Stimulated activated CD4-positive, alpha-beta T cell treated with anti-CD3 and anti-CD28 coated beads, Interleukin-15, amount 100 ng/mL, for 1 hour (primary cell): ENCODE measurements around the gene KCTD1.

ENCODE experiments used
- DNase-seq, 2 donors: peaks; one replicate each; pipeline ENCODE4 v3.0.0-alpha.2; 2020; ENCODE audit warnings: low read depth in 1 of 2, low spot score in 1 of 2

KCTD1 gene

DNA sequence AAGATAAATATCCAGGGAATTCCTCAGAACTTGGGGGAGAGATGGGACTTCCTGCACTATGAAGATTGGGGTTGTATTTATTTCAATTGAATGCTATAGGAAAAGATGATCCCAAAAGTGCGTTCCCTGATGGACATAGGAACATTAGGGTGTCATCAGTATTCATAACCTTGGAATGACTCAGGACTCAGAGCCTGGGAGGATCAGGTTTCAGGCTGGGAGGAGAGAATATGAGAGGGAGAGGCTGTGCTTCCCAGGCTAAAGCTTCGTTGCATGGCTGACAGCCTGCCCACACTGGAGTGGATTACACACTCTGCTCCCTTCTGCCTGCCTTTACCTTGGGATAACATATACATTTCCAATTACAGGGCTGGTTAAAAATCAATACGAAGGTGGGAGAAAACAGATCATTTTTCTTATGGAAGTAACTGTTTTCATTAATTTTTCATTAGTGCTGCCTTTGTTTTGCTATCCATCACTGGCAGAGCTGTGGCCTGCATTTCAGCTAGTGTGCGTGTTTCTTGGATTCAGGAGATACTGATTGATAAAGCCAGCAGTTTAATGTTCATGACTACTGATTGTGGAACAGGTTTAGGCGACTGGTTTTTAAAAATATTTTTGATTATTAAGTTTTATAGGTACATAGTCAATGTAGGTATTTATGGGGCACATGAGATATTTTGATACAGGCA is 118.7 kb downstream of the KCTD1 start:
- no peak for DNase-seq

DNA sequence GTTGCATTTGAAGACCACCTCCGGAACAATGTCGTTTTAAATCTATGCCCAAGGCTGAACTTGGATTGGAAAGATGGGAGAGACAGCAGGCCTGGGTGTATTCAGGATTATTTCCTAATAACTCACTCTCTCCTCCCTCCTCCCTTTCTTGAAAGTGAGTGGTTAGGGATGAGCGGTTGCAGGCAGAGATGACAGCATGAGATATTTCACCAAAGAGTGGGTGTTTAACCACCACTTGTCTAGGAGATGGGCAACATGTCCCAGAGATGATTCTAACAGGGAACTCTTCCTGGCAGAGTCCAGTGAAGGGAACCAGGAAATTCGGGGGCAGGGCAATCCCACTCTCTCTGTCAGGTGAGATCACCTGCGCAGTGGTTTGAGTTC is 123.2 kb downstream of the KCTD1 start:
- no peak for DNase-seq

DNA sequence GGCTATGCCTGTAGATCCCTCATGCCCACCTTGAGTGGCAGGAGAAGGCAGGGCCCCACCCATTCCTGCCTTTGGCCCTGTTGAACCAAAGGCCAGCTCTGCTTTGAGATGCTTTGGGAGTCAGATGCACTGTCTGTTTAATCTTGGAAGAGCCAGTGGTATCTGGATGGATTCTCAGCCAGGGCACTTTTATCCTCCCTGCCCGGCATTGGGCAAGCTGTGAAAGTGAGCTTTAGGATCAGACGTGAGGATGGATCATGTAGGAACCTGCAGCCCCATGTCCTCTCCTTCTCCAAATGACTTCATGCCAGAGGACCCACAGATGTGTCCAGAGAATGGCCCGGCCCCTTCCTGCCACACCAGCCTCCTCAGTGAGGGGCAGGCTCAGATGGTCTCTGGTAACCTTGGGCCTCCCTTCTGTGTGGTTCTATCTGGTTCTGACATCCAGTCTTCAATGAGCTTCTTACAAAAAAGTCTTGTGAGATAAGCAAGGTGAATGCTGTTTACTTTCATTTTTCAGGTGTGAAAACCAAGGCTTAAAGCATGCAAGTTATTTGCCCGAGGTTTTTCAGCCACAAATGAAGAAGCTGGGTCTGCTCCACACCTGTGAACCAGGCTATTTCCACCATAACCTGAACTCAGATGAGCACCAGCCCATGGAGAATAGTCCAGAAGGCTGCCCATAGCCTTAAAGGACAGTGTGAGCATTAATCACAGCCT is 123.8 kb downstream of the KCTD1 start:
- no peak for DNase-seq

DNA sequence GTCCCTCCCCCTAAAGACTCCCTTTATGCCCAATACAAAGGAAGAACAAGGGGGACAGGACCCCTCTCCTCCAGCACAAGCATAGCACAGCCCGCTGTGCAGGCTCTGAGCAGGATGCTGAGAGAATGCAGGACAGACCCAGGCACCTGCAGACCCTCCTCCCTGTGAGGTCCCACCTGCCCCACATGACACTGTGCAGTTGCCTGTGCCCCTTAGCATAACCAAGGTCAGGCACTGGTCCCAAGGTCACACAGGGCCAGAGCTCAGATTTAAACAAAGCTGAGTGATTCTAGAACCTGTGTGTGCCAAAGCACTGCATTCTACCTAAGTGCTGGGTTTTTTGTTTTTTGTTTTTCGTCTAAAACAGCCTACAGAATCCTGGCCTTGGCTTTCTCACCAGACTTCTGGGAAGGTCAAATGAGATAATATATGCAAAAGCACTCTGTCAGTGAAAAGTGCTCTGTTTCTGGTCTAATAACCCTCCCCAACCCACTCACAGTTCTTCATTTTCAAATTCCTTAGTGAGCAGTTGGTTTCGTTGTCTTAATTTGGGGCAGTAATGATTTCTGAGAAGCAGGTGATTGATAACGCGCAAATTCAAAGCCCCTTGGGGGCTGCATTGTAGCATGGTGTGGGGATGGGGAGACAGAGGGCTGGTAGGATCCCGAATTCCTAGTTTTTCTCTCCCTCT is 125.7 kb downstream of the KCTD1 start:
- no peak for DNase-seq

DNA sequence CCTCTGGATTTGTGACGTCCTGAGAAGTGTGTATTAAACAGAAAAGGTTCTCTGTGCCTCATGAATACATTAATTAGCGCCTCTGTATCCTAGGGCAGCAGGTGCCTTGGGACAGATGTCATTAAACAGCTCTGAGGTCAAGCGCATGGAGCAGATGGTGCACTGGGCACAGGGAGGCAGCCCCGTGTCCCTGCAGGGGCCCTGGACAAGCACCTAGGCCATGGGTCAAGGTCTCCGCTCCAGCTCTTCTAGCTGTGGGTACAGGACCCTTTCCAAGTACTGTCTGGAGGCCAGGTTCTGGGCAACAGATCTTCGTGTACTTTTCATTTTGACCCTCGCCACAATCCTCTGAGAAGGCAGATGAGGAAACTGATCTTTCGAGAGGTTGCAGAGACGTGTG is 126.4 kb downstream of the KCTD1 start:
- no peak for DNase-seq

DNA sequence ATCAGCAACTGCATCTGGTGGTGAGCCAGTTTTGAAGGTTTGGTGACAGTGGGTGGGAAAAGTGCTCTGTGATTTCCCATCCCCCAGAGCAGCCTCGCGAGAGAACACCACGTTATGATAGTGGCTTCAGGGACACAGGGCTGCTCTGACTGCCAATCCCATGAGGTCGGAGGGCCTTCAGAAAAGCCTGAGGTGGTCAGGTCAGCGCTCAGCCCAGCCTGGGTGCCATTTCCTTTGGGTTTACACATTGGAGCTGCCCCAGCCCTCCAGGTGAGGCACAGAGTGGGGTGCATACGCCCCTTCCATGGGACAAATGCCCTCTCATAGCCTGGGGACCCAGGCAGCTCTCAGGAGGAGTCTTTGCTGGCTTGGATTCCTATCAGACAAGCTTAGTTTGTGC is 126.8 kb downstream of the KCTD1 start:
- no peak for DNase-seq

DNA sequence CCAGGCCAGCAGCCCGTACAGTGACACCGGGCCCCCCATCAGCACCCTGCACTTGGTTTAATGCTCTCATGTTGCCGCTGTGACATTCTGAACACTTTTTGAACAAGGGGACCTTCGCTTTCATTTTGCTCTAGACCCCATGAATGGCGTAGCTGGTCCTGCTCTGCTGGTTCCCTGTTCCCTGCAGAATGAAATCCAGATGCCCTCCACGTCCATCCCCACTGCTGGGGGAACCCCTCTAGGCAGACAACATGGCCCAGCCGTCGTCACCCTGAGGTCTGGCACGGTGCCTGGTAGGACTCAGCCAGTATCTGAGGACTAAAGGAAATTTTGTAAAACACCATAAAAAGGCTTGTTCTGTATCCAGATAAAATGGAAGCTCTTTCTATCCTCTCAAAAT is 128.6 kb downstream of the KCTD1 start:
- DNase-seq = no peak

DNA sequence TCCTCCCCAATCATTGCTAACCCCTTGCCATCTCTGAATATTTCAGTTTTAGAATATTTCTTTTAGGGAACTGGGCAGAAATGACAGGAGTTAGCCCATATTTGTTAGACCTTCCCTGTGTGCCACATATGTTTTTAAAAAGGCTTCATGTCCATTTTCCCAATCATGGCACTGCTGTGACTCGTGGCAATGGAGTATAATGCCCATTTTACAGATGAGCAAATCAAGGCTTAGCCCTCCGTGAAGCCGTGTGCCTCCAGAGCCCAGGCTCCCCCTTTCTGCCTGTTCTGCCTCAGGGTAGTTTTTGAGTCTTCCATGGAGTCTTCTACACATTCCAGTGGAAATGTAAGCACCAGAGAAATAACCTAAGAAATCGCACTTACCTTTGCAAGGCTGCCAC is 130.1 kb downstream of the KCTD1 start:
- DNase-seq = no peak

DNA sequence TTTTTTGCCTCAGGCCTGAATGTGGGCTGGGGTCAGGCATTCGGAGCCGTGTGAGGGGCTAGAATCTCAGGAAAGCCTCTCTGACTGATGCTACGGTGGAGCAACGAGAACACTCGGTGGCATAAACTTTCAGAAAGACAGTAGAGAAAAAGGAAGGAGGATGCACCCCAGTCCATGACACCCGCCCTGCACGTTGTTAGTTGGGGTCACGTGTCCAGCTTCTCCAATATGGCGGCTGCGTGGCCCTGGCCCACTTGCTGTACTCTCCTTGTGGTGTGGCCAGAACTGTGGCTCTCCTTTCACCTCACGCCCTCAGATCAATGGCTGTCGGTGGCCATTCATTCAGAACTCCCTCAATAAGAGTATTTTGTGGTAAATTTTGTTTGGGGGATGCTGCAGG is 131.2 kb downstream of the KCTD1 start:
- DNase-seq = no peak

DNA sequence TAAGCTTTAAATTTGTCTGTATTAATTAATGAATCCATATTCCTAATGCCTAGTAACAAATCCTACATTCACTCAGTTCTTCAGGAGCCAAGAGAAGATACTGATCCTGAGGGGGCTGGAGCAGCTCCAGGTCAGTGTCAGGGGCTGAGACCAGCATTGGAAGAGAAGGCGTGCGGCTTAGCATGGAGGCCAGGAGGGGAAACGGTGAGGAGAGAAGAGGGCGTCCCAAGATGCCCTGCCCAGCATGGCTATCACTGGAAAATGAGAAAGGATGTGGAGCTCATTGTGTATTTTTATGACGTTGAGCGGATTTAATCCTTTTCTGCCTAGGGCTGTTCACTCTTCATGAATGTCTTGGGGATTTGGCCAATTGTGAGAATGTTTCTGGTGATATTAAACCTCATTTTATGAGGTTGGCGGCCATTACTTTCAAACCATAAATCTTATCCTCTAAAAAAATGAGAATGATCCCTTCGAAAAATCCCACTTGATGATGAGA is 131.7 kb downstream of the KCTD1 start:
- DNase-seq = no peak

DNA sequence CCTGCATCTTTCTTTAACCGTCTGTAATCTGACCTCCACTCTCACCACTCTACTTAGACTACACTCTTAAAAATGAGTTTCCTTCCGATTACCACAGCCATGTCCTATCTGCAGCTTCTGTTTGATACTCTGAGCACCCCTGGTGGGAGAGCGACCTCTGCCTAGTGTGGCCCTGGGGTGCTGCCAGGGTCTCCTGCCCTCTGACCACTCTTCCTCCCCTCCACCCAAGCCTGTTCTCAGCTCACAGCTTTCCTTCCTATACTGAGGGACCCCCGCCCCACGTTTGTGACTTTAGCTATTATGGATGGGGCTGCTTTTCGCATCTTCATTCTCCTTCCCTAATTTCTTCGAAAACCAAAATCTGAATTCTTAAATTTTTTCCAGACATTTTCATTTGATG is 132.7 kb downstream of the KCTD1 start:
- no peak for DNase-seq

DNA sequence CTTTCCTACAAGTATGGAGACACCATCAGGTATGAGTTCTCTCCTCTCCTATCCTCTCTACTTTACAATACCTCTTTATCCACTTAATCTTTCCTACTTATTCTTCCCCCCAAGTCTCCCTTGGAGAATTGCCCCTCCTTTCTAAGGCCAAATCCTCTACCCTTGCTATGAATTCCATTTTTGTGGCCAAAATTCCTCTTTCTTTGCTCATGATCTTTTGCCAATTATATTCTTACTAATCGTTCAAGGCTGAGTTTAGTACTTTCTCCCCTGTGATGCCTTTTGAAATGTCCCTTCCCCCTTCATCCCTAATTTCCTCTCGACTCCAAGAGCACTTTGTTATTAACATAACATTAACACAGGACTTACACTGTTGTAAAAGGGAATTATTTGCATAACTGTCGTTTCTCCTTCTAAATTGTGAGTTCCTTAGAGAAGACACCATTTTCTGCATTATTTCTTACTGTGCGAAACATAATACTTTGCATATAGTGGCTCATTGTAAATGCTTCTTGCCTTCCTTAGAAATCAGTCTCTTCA is 133.4 kb downstream of the KCTD1 start:
- DNase-seq = no peak

DNA sequence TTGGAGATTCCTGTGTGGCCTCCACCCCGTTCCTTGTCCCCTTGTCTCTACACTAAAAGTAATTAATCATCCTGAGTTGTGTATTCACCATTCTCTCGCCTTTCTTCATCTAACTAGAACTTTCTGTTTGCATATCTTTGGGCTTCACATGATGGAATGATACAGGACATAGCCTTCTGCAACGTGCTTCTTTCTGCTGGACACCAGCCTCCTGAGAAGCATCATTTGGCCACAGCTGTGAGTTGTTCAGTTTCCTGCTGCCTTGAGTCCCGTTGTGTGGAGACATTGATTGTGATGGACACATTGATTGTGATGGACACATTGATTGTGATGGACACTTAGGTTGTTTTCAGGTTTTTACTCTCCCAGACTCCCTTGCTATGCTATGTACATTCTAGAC is 139.3 kb downstream of the KCTD1 start:
- DNase-seq = no peak

DNA sequence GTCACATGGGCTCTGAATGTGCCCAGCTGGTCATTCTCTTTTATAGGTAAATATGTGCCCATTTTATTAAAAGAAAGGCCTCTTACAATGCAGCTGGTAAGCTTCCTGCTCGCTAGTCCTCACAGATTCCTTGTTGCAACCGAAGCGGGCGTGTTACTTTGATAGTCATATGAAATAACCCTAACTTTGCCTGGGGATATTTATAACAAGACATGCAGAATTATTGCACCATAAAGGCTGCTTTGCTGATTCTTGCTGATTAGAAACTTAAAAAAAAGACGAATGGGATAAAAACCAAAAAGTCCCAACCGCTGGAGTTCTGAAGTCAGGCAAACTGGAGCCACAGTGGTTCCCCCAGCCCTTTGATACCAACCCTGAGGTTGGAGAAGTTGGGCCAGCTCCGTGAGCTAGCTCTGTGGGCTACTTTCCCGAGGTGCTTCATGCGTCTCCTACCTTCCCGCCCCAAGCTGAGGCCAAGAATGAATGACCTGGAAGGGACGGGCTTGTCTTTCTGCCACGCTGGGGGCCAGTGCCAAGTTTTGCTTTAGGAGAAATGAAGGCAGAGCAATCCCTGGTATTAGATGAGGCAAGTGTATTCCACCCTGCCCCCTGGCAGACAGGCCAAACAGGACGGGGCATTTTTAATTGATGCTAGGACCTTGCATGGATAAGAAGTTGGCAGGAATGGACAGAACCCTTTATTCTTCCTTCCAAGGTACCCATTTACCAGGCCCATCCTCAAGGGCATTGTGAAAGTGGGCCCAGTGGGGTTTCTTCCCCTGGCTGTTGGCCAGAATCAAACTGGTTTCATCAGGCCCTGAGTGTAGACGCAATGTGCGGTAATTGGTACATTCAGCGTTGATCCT is 140.4 kb downstream of the KCTD1 start:
- DNase-seq = no peak

DNA sequence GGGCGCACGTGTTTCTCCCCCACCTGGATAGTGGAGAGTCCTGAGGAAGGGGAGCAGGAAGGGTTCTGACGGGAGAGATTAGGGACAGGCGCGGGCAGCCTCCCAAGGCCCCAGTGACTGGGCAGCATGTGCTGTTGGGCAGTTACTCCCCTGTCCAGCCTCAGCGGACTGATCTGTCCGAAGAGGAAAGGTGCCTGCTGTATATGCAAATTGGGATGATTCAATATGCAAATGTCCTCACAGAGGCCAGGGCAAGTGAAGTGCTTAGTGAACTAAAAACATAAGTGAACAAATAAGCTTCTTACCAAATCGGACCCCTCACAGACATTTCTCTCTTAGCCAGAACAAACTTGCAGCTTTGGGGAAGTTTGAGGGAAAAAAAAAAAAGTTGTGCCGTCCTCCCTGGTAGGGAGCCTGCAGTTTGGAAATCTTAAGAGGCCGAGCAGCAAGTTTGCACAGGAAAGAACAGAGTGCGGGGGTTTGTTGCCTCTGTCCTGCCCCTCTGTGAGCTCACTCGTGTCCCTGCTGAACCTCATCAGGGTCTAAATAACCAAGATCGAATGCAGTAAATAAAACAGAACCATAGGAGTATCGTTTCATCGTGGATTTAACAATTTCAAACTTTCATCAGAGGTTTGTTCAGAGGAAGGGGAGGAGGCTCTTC is 141.4 kb downstream of the KCTD1 start:
- DNase-seq = no peak

DNA sequence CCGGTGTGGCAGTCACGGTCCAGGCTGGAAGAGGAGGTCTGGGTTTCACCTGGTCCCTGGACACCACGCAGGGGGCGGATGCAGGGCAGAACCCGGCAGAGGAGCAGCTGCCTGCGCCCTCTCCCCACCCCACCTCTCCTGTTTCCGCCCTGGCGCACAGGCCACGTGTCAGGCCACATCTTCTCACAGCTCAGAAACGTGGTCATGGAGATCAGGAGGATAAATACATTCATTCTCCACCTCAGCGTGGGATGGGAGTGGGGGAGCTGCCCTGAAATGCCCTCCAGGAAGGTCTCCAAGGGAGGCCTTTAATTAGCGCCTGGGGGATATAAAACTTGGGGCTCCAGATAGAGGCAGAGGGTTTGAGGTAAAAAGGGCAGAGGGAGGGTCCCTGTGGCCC is 142.0 kb downstream of the KCTD1 start:
- DNase-seq = no peak

DNA sequence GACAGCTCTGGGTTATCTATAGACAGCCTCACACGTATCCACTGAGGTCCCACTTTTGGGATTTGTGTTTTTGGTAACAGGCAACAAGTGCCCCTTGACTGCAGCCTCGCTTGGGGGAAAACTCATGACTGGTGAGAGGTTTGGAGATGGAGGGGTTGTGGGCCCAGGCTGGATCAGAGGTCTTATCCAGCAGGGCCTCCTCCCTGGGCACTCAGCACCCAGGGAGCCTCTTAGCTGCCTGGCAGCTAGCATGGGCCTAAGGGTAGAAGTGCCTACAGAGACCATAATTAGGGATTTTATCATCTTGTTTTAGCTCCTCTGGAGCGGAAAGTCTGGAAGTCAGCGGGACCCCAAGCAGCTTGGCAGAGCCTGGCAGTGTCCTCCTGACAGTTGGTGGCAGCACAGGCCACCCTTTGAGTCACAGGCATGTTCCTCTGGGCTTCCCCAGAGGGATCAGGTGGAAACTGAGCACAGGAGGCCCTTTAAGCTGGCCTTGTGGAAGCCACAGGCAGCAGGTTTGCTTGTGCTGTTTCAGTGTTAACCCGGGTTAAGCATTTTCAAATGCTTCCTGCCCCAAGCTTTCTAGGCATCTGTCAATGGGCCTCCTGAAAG is 143.1 kb downstream of the KCTD1 start:
- DNase-seq = no peak
